Measurements from ENCODE around the gene DBX1. TPM values are rescaled to one million over a fixed set of nuclear protein-coding genes. Genes with fewer than 3 reads are reported as not detected.

The DBX1 gene
- total RNA-seq, 1 donor from 2014 or later: not detected

- Histone ChIP-seq H3K9me3 (ENCODE audit: insufficient read depth, low read depth, low read length) (peaks cover 5% of the 10 kb centered on the region), H2AFZ (ENCODE audit: low read depth, low read length) (no peak overlapping the region), H3K4me2 (ENCODE audit: low read length) (no peak overlapping the region), H3K27ac (ENCODE audit: low read depth, low read length) (no peak overlapping the region), H3K9ac (ENCODE audit: low read length) (no peak overlapping the region), H3K4me3 (ENCODE audit: insufficient read depth, low read depth, low read length) (no peak overlapping the region), H3K36me3 (ENCODE audit: insufficient read depth, low read length) (no peaks in the 10 kb centered on the region), H3K4me1 (ENCODE audit: insufficient read depth, low read length) (no peaks in the 10 kb centered on the region), H3K79me2 (ENCODE audit: insufficient read depth, low read length) (no peaks in the 10 kb centered on the region), H3K27me3 (ENCODE audit: insufficient read depth, low read length) (peaks cover 65% of the 10 kb centered on the region), H4K20me1 (ENCODE audit: insufficient read depth, low read length) (peaks cover 12% of the 10 kb centered on the region)
- Mint-ChIP-seq H3K27me3 (ENCODE audit: low read depth, unreplicated experiment) (peaks cover 50% of the 10 kb centered on the region), H3K4me1 (ENCODE audit: low read depth, unreplicated experiment) (peaks cover 3% of the 10 kb centered on the region), H3K9me3 (ENCODE audit: unreplicated experiment) (peaks cover 26% of the 10 kb centered on the region), H3K4me3 (ENCODE audit: unreplicated experiment) (no peak overlapping the region), H3K36me3 (ENCODE audit: low read depth, unreplicated experiment) (peaks cover 5% of the 10 kb centered on the region), H3K27ac (ENCODE audit: unreplicated experiment) (peak overlapping the region; percentile 78)
- DNase-seq (ENCODE audit: low read depth) (no peak), FAIRE-seq (no peak)
- TF ChIP-seq CTCF (IDR thresholded peaks at IDR 0.05; ENCODE audit: insufficient read depth, low read depth, low read length) (no peak), EZH2 (IDR thresholded peaks at IDR 0.05; ENCODE audit: insufficient read depth, low read length) (no peak)
Observed at GRCh38 chr11:20155683-20156279, 4.5 kb downstream of the DBX1 start.

- Histone ChIP-seq H3K79me2 (ENCODE audit: insufficient read depth, low read length) (no peaks in the 10 kb centered on the region), H3K27me3 (ENCODE audit: insufficient read depth, low read length) (peaks cover 51% of the 10 kb centered on the region), H2AFZ (ENCODE audit: low read depth, low read length) (no peak overlapping the region), H3K9me3 (ENCODE audit: insufficient read depth, low read depth, low read length) (peaks cover 5% of the 10 kb centered on the region), H3K4me3 (ENCODE audit: insufficient read depth, low read depth, low read length) (no peak overlapping the region), H3K27ac (ENCODE audit: low read depth, low read length) (no peak overlapping the region), H3K9ac (ENCODE audit: low read length) (no peak overlapping the region), H3K4me2 (ENCODE audit: low read length) (no peak overlapping the region), H3K4me1 (ENCODE audit: insufficient read depth, low read length) (no peaks in the 10 kb centered on the region), H4K20me1 (ENCODE audit: insufficient read depth, low read length) (peaks cover 11% of the 10 kb centered on the region), H3K36me3 (ENCODE audit: insufficient read depth, low read length) (no peaks in the 10 kb centered on the region)
- H3K4me3 Mint-ChIP-seq (ENCODE audit: unreplicated experiment): no peak overlapping the region
- DNase-seq (ENCODE audit: low read depth) (no peak), FAIRE-seq (peak; percentile 26)
- H3K9me3 Mint-ChIP-seq (ENCODE audit: unreplicated experiment): peaks cover 21% of the 10 kb centered on the region
- H3K27ac Mint-ChIP-seq (ENCODE audit: unreplicated experiment): no peak overlapping the region
- H3K4me1 Mint-ChIP-seq (ENCODE audit: low read depth, unreplicated experiment): peaks cover 3% of the 10 kb centered on the region
- TF ChIP-seq EZH2 (IDR thresholded peaks at IDR 0.05; ENCODE audit: insufficient read depth, low read length): no peak
- no peak for TF ChIP-seq CTCF (IDR thresholded peaks at IDR 0.05; ENCODE audit: insufficient read depth, low read depth, low read length)
- peaks cover 39% of the 10 kb centered on the region for H3K27me3 Mint-ChIP-seq (ENCODE audit: low read depth, unreplicated experiment)
- H3K36me3 Mint-ChIP-seq (ENCODE audit: low read depth, unreplicated experiment): peaks cover 2% of the 10 kb centered on the region
Observed at GRCh38 chr11:20154381-20154780, 5.9 kb downstream of the DBX1 start.

GRCh38 chr11:20138707-20139106 lies 21.6 kb downstream of the DBX1 start:
- no peaks in the 10 kb centered on the region for H3K9me3 ChIP-seq (ENCODE audit: insufficient read depth, low read depth, low read length)
- H3K36me3 ChIP-seq (ENCODE audit: insufficient read depth, low read length): no peaks in the 10 kb centered on the region
- H3K79me2 ChIP-seq (ENCODE audit: insufficient read depth, low read length): no peaks in the 10 kb centered on the region
- no peak overlapping the region for H3K4me3 ChIP-seq (ENCODE audit: insufficient read depth, low read depth, low read length)
- FAIRE-seq (no peak), DNase-seq (ENCODE audit: low read depth) (no peak)
- TF ChIP-seq CTCF (IDR thresholded peaks at IDR 0.05; ENCODE audit: insufficient read depth, low read depth, low read length): no peak
- no peak for TF ChIP-seq EZH2 (IDR thresholded peaks at IDR 0.05; ENCODE audit: insufficient read depth, low read length)
- no peak overlapping the region for H3K27ac Mint-ChIP-seq (ENCODE audit: unreplicated experiment)
- H3K27me3 ChIP-seq (ENCODE audit: insufficient read depth, low read length): peaks cover 15% of the 10 kb centered on the region
- no peak overlapping the region for H2AFZ ChIP-seq (ENCODE audit: low read depth, low read length)
- H4K20me1 ChIP-seq (ENCODE audit: insufficient read depth, low read length): no peaks in the 10 kb centered on the region
- no peak overlapping the region for H3K4me2 ChIP-seq (ENCODE audit: low read length)
- no peaks in the 10 kb centered on the region for H3K36me3 Mint-ChIP-seq (ENCODE audit: low read depth, unreplicated experiment)
- H3K4me1 ChIP-seq (ENCODE audit: insufficient read depth, low read length): no peaks in the 10 kb centered on the region
- H3K9ac ChIP-seq (ENCODE audit: low read length): no peak overlapping the region
- peaks cover 27% of the 10 kb centered on the region for H3K27me3 Mint-ChIP-seq (ENCODE audit: low read depth, unreplicated experiment)
- peaks cover 2% of the 10 kb centered on the region for H3K4me1 Mint-ChIP-seq (ENCODE audit: low read depth, unreplicated experiment)
- no peak overlapping the region for H3K27ac ChIP-seq (ENCODE audit: low read depth, low read length)
- H3K9me3 Mint-ChIP-seq (ENCODE audit: unreplicated experiment): no peaks in the 10 kb centered on the region
- no peak overlapping the region for H3K4me3 Mint-ChIP-seq (ENCODE audit: unreplicated experiment)
